NT2/D1 (cell line): Measurements from ENCODE around the gene MBNL2.

Experiments used
- DNase-seq: peaks from one replicate; pipeline ENCODE4 v3.0.0-alpha.2; 2011; ENCODE audit warnings: low read depth, low spot score
- H3K27me3 ChIP-seq: 2 replicates; pipeline ENCODE4 v1.6.0; 2011; ENCODE audit warnings: mild to moderate bottlenecking; ENCODE audit not compliant: insufficient read length, insufficient read depth
- H3K36me3 ChIP-seq: 2 replicates; pipeline ENCODE4 v1.6.1; 2011; ENCODE audit warnings: mild to moderate bottlenecking, low read length, mixed read lengths; ENCODE audit not compliant: insufficient read depth, insufficient read length
- H3K4me1 ChIP-seq: 2 replicates; pipeline ENCODE4 v1.5.1; 2011; ENCODE audit not compliant: insufficient read depth, insufficient read length
- H3K4me3 ChIP-seq: 2 replicates; pipeline ENCODE4 v1.5.1; 2011; ENCODE audit warnings: low read depth; ENCODE audit not compliant: insufficient read length
- H3K9ac ChIP-seq: 2 replicates; pipeline ENCODE4 v1.6.0; 2011; ENCODE audit warnings: low read depth; ENCODE audit not compliant: insufficient read length
- H3K9me3 ChIP-seq: 2 replicates; pipeline ENCODE4 v1.5.1; 2011; ENCODE audit warnings: mild to moderate bottlenecking, low read length; ENCODE audit not compliant: insufficient read depth
- SUZ12 ChIP-seq: IDR thresholded peaks from 2 replicates; pipeline ENCODE4 v1.6.1; 2011; ENCODE audit not compliant: insufficient read length, insufficient read depth; ENCODE audit errors: extremely low read depth
- YY1 ChIP-seq: IDR thresholded peaks from 2 replicates; pipeline ENCODE4 v1.6.1; 2011; ENCODE audit not compliant: insufficient read length, insufficient read depth
- ZNF274 ChIP-seq: IDR thresholded peaks from 2 replicates; pipeline ENCODE4 v1.6.1; 2011; ENCODE audit warnings: mild to moderate bottlenecking, low read depth, low read length

The MBNL2 gene

DNA sequence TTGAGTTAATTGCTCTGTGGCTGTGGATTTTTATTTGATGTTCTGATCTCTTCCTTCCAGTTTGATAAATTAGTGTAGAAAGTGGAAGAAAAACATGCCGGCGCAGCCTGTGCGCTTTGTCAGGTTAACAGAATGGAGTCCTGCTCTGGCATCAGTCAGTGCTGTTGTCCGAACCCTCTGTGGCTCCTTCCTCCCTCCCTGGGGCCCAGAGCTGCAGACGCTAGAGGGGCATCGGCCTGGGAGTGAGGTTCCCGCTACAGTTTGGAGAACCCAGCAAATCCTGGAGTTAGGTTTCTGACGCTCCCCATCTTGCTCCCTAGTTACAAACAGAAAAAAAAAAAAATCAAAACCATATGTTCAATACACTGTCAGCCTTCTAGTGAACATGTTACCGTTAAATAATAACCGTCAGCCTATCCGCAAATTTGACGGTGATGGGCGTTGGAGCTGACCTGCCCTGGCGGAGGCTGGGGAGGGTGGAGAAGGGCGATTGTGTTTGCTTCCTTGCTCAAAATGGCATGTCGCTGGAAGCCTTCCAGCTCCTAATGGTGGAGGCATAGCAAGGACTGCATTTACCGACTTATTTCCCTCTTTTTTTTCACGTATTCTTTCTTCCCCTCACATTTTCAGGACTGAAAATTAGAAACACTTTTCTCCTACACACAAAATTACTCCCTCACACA lies 13.6 kb downstream of the MBNL2 start:
- no peaks in the 10 kb centered on the region for H3K4me1 ChIP-seq
- H3K9ac ChIP-seq = no peak overlapping the region
- peaks cover 85% of the 10 kb centered on the region for H3K27me3 ChIP-seq
- TF ChIP-seq SUZ12 (no peak), ZNF274 (no peak), YY1 (no peak)
- no peaks in the 10 kb centered on the region for H3K9me3 ChIP-seq
- DNase-seq = no peak
- H3K36me3 ChIP-seq = no peaks in the 10 kb centered on the region
- no peak overlapping the region for H3K4me3 ChIP-seq

DNA sequence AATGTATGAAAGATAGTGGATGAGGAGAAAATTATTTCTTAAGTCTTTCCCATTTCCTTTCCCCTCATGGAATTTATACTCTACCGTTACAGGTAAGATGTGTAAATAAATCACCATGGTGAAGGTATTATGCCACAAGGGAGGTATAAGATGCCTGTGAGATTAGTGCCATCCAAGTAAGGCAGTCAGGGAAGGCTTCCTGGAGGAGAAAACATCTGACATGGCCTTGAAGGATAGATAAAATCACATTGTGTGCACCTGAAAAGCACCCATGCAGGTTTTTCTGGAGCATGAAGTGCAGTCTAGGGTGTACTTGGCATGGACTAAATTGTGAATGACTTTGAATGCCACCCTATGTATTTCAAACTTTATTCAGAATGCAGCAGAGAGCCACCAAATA lies 15.3 kb downstream of the MBNL2 start:
- Histone ChIP-seq H3K4me3 (no peak overlapping the region), H3K9me3 (no peaks in the 10 kb centered on the region)

DNA sequence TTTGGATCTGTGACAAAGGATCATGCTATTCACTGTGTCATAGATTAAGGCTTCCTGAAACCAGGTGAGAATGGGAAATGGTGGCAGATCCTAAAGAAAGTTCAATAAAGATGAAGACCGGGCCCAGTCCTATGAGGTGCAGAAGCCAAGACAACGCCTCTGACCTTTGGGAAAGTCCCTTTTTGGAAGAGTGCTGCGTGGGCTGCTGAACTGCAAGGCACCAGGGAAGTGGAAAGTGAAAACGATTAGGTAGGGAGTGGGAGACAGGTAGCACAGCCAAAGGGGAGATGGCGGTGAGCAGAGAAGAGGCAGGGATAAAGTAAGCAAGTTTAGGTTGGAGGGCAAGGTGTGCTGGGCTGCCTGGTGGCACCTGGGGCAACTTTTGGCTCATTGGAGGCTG lies 16.3 kb downstream of the MBNL2 start:
- no peaks in the 10 kb centered on the region for H3K36me3 ChIP-seq
- DNase-seq = no peak
- H3K27me3 ChIP-seq = peaks cover 79% of the 10 kb centered on the region
- no peaks in the 10 kb centered on the region for H3K9me3 ChIP-seq
- H3K9ac ChIP-seq = no peak overlapping the region
- H3K4me1 ChIP-seq = no peaks in the 10 kb centered on the region
- no peak for TF ChIP-seq ZNF274
- no peak for TF ChIP-seq YY1
- TF ChIP-seq SUZ12 = no peak
- no peak overlapping the region for H3K4me3 ChIP-seq

More for the DNA sequence above, 15.3 kb downstream of the MBNL2 start:
- H3K27me3 ChIP-seq = peaks cover 76% of the 10 kb centered on the region
- H3K9ac ChIP-seq = no peak overlapping the region
- no peak for DNase-seq
- H3K4me1 ChIP-seq = no peaks in the 10 kb centered on the region
- no peak for TF ChIP-seq ZNF274
- no peak for TF ChIP-seq YY1
- no peak for TF ChIP-seq SUZ12
- no peaks in the 10 kb centered on the region for H3K36me3 ChIP-seq

DNA sequence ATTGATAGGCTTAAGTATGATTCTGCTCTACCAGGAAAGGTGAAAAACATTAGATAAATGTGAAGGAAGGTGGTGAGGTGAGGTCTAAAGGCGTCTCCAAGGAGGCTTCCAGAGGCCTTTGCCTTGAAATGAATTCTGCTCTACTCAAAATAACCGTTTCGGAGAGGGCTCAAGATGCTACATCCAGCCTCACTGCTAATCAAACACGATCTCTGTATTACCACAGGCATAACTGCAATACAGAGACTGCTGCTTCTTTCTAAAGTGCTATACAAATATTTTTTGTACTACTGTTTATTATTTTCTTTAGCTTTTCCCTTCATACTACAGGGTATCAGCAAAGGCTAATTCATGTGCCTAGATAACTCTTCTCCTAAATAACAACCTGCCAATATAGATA lies 16.8 kb downstream of the MBNL2 start:
- H3K36me3 ChIP-seq = no peaks in the 10 kb centered on the region
- peaks cover 76% of the 10 kb centered on the region for H3K27me3 ChIP-seq
- no peak overlapping the region for H3K9ac ChIP-seq
- no peak for TF ChIP-seq ZNF274
- TF ChIP-seq YY1 = no peak
- TF ChIP-seq SUZ12 = no peak
- no peak overlapping the region for H3K4me3 ChIP-seq
- no peaks in the 10 kb centered on the region for H3K4me1 ChIP-seq
- no peak for DNase-seq
- H3K9me3 ChIP-seq = no peaks in the 10 kb centered on the region

DNA sequence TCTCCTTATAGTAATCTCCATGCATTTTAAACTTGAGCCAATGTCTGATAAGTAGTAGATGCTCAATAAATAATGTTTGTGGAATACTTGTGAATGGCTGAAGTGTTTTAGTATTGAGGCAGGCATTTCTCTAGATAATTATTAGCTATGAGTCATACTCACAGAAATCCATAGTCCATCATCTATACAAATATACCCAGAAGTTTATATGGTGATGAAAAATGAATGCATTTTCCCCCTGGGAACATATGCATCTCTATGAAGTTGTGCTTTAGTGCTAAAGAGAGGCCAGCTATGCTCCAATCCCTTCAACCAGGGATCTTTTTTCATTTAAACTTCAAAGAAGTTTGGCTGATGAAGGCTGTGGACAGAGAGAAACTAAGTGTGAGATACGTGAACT lies 17.2 kb downstream of the MBNL2 start:
- Histone ChIP-seq H3K27me3 (peaks cover 72% of the 10 kb centered on the region), H3K4me3 (no peak overlapping the region), H3K9me3 (no peaks in the 10 kb centered on the region), H3K9ac (no peak overlapping the region), H3K4me1 (no peaks in the 10 kb centered on the region), H3K36me3 (no peaks in the 10 kb centered on the region)
- TF ChIP-seq ZNF274 (no peak), YY1 (no peak), SUZ12 (no peak)
- no peak for DNase-seq

DNA sequence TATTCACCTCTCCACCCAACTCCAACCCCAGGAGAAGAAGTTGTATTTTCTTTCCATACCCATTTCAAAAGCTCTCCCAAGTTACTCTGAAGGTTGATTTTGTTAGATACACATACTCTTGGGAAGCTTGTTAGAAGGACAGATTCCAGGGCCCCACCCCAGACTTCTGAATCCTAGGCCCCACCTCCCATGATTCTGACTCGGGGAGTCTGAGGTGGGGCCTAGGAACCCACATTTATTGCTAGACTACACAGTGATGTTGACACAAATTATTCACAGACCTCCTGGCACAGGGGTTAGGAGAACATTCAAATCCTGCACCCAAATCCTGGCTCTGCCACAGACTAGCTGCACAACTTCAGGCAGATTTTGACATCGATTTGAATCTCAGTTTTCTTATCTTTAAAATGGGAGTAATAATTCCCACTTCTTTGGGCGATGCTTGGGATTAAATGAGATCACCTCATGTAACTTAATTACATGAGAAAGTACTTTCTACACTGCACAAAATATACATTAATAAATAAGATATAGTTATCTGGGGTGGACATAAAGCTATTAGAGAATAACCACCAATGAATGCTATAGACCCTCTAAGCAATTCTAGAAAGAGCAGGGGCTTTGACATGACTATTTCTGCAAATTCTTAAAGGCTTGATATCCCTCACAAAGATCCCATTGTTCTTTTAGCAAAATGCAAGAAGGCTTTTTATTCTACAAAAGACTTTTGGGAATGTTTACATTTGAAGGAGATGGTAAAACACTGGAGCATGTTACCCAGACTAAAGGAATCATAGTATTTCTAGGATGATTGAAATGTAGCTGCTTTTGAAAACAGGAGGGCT lies 18.0 kb downstream of the MBNL2 start:
- no peak overlapping the region for H3K9ac ChIP-seq
- TF ChIP-seq YY1 (no peak), SUZ12 (no peak), ZNF274 (no peak)

More for the DNA sequence above, 18.0 kb downstream of the MBNL2 start:
- H3K27me3 ChIP-seq = peaks cover 63% of the 10 kb centered on the region
- DNase-seq = no peak
- no peak overlapping the region for H3K4me3 ChIP-seq
- no peaks in the 10 kb centered on the region for H3K36me3 ChIP-seq
- no peaks in the 10 kb centered on the region for H3K9me3 ChIP-seq
- no peaks in the 10 kb centered on the region for H3K4me1 ChIP-seq
